Measurements from ENCODE around the gene HERC5. TPM values are rescaled to one million over a fixed set of nuclear protein-coding genes. Genes with fewer than 3 reads are reported as not detected.
"Not testable (repeated sequence)": the region's sequence is repeated elsewhere in the genome, so short reads cannot be mapped to it uniquely, and the experiment has no call there.

Gene HERC5
- total RNA-seq (2014; rRNA removed; shearing (Covaris generic); ENCODE audit: low replicate concordance) = 3.2 and 6.1 TPM in 2 replicates

GRCh38 chr4:88456670-88457306 lies at the start of gene HERC5:
HERC5 (plus strand) TSS chr4:88457119; CDS start chr4:88457270, 151 bp downstream.
- no peaks in the 10 kb centered on the region for H3K36me3 ChIP-seq
- H3K9me3 ChIP-seq = no peaks in the 10 kb centered on the region
- H3K27me3 ChIP-seq = peaks cover 20% of the 10 kb centered on the region
- peak within 1 kb of the TSS; percentile 47 for H3K4me3 ChIP-seq
- peak; percentile 84 for DNase-seq

- H3K36me3 ChIP-seq = no peaks in the 10 kb centered on the region
- DNase-seq = no peak
These were observed 47.7 kb upstream of the HERC5 start for GRCh38 chr4:88409206-88409605.

DNA sequence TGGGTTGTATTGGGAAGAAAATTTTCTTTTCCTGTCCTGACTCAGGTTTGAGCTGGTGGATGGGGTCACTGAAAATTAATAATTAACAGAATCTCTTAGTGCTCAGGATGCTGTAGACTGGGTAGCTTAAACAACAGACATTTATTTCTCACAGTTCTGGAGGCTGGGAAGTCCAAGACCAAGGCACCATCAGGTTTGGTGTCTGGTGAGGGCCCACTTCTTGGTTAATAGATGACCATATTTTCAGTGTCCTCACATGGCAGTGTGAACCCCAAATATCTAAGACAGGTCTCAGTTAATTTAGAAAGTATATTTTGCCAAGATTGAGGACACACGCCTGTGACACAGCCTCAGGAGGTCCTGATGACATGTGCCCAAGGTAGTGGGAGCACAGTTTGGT lies 47.1 kb upstream of the HERC5 start:
- Histone ChIP-seq H3K4me3 (no peak overlapping the region), H3K9me3 (no peaks in the 10 kb centered on the region), H3K36me3 (no peaks in the 10 kb centered on the region), H3K27me3 (no peaks in the 10 kb centered on the region)
- no peak for DNase-seq

More at GRCh38 chr4:88409206-88409605, 47.7 kb upstream of the HERC5 start:
- Histone ChIP-seq H3K27me3 (no peaks in the 10 kb centered on the region), H3K9me3 (no peaks in the 10 kb centered on the region), H3K4me3 (no peak overlapping the region)

DNA sequence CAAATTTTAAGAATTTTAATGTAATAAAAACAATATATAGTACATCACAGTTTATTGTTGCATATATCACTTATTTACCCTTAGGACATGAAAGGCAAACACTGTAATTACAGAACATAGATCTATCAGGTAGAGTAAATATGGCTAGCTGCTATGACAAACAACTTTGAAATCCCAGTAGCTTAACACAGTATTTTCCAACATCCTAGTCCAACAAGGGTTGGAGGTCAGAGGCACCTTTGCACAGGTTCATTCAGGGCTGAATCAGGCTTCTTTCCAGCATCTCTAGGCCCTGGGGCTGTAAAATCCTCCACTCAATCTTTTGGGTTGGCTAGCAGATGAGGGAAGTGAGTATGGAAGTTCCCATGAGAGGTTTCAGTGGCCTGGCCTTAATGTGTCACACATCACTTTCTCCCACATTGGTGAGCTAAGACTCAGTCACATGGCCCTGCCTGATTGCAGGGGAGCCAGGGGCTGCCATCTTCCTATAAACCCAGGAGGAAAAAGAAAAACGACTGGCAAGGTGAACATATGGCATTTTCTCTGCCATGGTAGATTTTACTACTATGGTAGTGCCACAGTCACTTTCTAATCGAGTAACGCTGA lies 45.3 kb upstream of the HERC5 start:
- Histone ChIP-seq H3K9me3 (no peaks in the 10 kb centered on the region), H3K4me3 (no peak overlapping the region)
- no peak for DNase-seq

GRCh38 chr4:88413801-88414200 lies 43.1 kb upstream of the HERC5 start:
- H3K27me3 ChIP-seq = no peaks in the 10 kb centered on the region
- no peaks in the 10 kb centered on the region for H3K36me3 ChIP-seq
- no peak for DNase-seq
- no peaks in the 10 kb centered on the region for H3K9me3 ChIP-seq
- H3K4me3 ChIP-seq = no peak overlapping the region

More for the DNA sequence above, 45.3 kb upstream of the HERC5 start:
- H3K27me3 ChIP-seq = no peaks in the 10 kb centered on the region
- no peaks in the 10 kb centered on the region for H3K36me3 ChIP-seq

DNA sequence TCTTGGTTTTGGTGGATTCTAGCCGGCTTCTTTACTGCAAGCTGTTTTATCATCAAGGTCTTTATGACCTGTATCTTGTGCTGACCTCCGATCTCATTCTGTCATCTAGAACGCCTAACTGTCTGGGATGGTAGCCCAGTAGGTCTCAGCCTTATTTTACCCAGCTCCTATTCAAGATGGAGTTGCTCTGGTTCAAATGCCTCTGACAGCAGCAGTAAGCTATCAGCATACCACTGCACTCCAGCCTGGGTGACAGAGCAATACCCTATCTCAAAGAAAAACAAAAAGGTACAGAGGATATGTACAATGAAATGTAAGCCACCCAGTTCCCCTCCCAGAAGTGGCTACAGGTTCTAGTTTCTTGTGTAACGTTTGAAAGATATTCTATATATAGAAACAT lies 42.2 kb upstream of the HERC5 start:
- H3K36me3 ChIP-seq = no peaks in the 10 kb centered on the region
- no peak overlapping the region for H3K4me3 ChIP-seq
- no peaks in the 10 kb centered on the region for H3K27me3 ChIP-seq

GRCh38 chr4:88415982-88416381 lies 40.9 kb upstream of the HERC5 start:
- H3K4me3 ChIP-seq = no peak overlapping the region

More for the DNA sequence above, 42.2 kb upstream of the HERC5 start:
- no peaks in the 10 kb centered on the region for H3K9me3 ChIP-seq
- DNase-seq = no peak

DNA sequence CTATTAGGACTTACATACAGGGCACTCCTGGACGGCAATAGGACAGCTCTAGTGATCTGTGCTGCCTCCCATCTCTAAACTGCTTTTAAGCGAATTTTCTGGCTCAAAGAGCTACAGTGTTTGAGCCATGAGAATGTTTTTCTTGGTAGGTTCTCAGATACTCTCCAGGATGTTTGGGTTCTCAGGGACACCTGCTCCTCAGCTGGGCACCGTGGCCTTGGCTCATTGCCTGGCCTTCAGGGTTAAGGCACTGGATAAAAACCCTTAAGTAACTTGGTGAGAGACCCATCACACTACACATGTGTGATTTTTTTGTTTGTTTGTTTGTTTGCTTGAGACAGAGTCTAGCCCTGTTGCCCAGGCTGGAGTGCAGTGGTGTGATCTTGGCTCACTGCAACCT lies 38.5 kb upstream of the HERC5 start:
- no peaks in the 10 kb centered on the region for H3K9me3 ChIP-seq
- DNase-seq = no peak
- H3K36me3 ChIP-seq = no peaks in the 10 kb centered on the region
- H3K4me3 ChIP-seq = no peak overlapping the region
- H3K27me3 ChIP-seq = no peaks in the 10 kb centered on the region

More at GRCh38 chr4:88415982-88416381, 40.9 kb upstream of the HERC5 start:
- Histone ChIP-seq H3K36me3 (no peaks in the 10 kb centered on the region), H3K27me3 (no peaks in the 10 kb centered on the region), H3K9me3 (no peaks in the 10 kb centered on the region)
- DNase-seq = no peak

GRCh38 chr4:88419874-88420273 lies 37.0 kb upstream of the HERC5 start:
- DNase-seq = no peak
- Histone ChIP-seq H3K9me3 (no peaks in the 10 kb centered on the region), H3K36me3 (no peaks in the 10 kb centered on the region), H3K27me3 (no peaks in the 10 kb centered on the region), H3K4me3 (no peak overlapping the region)

DNA sequence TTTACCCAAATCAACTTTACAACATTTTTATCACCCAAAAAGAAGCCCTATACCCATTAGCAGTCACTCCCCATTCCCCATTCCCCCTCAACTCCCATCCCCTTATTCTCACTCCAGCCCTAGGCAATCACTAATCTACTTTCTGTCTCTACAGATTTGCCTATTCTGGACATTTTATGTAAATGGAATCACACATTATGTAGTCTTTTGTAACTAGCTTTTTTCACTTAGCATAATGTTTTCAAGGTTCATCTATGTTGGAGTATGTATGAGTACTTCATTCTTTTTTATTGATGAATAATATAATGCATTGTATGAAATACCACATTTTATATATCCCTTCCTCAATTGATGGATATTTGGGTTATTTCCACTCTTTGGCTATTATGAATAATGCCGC lies 36.1 kb upstream of the HERC5 start:
- Histone ChIP-seq H3K36me3 (no peaks in the 10 kb centered on the region), H3K27me3 (no peaks in the 10 kb centered on the region), H3K4me3 (no peak overlapping the region), H3K9me3 (no peaks in the 10 kb centered on the region)
- no peak for DNase-seq

GRCh38 chr4:88422403-88422802 lies 34.5 kb upstream of the HERC5 start:
- H3K27me3 ChIP-seq = no peaks in the 10 kb centered on the region
- no peaks in the 10 kb centered on the region for H3K9me3 ChIP-seq
- no peak overlapping the region for H3K4me3 ChIP-seq
- H3K36me3 ChIP-seq = no peaks in the 10 kb centered on the region
- DNase-seq = no peak

DNA sequence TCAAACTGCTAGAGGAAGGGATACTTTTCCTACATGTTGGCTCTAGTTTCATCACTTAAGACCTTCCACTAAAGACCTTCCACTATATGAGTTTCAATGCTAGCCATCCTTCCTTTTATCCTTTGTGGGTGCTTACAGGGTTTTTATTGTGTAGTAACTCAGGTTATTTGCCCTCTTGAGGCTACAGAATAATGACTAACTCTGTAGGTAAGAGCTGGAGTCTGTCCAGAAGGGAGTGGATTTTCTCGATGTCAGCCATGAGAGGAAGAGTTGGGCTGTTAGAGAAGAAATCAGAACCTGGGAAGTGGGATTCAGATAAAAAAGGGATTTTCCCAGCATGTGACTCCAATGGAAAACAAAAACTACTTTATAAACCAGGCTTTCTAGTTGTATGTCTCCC lies 27.5 kb upstream of the HERC5 start:
- H3K9me3 ChIP-seq = no peaks in the 10 kb centered on the region
- no peak for DNase-seq
- H3K27me3 ChIP-seq = no peaks in the 10 kb centered on the region
- H3K4me3 ChIP-seq = no peak overlapping the region
- H3K36me3 ChIP-seq = no peaks in the 10 kb centered on the region

GRCh38 chr4:88435987-88436693 lies 20.8 kb upstream of the HERC5 start:
- DNase-seq = no peak
- H3K27me3 ChIP-seq = no peaks in the 10 kb centered on the region
- no peaks in the 10 kb centered on the region for H3K36me3 ChIP-seq
- no peaks in the 10 kb centered on the region for H3K9me3 ChIP-seq
- no peak overlapping the region for H3K4me3 ChIP-seq

GRCh38 chr4:88437873-88438272 lies 19.0 kb upstream of the HERC5 start:
- H3K36me3 ChIP-seq, H3K9me3 ChIP-seq, H3K27me3 ChIP-seq, DNase-seq, H3K4me3 ChIP-seq: not testable (repeated sequence)

- H3K4me3 ChIP-seq = no peak overlapping the region
- no peak for DNase-seq
- H3K27me3 ChIP-seq = no peaks in the 10 kb centered on the region
- H3K9me3 ChIP-seq = no peaks in the 10 kb centered on the region
- no peaks in the 10 kb centered on the region for H3K36me3 ChIP-seq
These were observed 17.7 kb upstream of the HERC5 start for GRCh38 chr4:88439161-88439760.

GRCh38 chr4:88440146-88440545 lies 16.8 kb upstream of the HERC5 start:
- Histone ChIP-seq H3K36me3 (no peaks in the 10 kb centered on the region), H3K27me3 (no peaks in the 10 kb centered on the region), H3K4me3 (no peak overlapping the region), H3K9me3 (no peaks in the 10 kb centered on the region)
- DNase-seq = no peak

GRCh38 chr4:88441696-88442095 lies 15.2 kb upstream of the HERC5 start:
- Histone ChIP-seq H3K9me3 (no peaks in the 10 kb centered on the region), H3K27me3 (no peaks in the 10 kb centered on the region), H3K4me3 (no peak overlapping the region), H3K36me3 (no peaks in the 10 kb centered on the region)
- no peak for DNase-seq
